Adrenal gland (tissue), 5 donors: ENCODE data around the gene MARCKS.

Experiments
- POLR2A ChIP-seq, 2 donors: fragments of 450-650 bp; IDR thresholded peaks; one replicate each; pipeline ENCODE4 v1.6.1; 2017; ENCODE audit warnings: antibody characterized with exemption in 2 of 2, mild to moderate bottlenecking in 2 of 2, moderate library complexity in 1 of 2
- TF ChIP-seq, protein P1 (sequence below), 6 experiments: fragments of 450-650 bp in 4 of 6; fragments of 200-600 bp in 2 of 6; sonication (generic) in 1 of 6; IDR thresholded peaks; 1 replicate in 5 of 6; 2 replicates in 1 of 6; pipeline versions ENCODE4 v1.5.1 to v1.8.0; 2016 to 2021; ENCODE audit warnings: antibody characterized with exemption in 6 of 6, mild to moderate bottlenecking in 2 of 6, moderate library complexity in 1 of 6
- donor health status: DM: no; HTN: no; CAD: no.

DNA sequence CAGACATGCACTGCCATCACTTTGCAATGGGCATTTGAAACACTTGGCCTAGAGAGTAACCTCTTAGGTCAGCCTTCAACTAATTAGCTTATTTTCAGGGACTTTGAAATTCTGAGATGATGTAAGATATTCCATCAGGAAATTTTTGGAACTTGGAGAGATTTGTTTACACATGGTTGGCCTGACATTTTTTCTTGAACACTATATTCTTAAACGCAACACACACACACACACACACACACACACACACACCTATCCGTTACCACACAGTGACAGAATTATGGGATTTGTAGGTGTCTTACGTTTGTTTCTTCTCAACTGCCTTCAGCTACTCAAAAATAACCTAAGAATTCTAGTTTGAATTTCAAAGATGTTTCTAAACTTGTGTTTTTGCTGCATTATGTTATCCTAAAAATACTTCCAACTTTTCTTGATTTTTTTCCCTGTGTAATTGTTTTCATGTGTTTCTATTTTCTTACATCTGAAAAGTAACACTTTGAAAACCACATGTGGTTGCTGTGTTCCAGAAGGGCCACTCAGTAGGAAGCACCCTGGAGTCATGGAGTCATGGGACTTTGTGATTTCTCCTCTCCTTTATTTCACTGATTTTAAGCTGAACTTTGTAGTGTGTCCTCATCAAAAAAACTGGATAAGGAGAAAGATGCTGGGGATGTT is 31.9 kb downstream of the MARCKS start:
- TF ChIP-seq, protein P1, sequence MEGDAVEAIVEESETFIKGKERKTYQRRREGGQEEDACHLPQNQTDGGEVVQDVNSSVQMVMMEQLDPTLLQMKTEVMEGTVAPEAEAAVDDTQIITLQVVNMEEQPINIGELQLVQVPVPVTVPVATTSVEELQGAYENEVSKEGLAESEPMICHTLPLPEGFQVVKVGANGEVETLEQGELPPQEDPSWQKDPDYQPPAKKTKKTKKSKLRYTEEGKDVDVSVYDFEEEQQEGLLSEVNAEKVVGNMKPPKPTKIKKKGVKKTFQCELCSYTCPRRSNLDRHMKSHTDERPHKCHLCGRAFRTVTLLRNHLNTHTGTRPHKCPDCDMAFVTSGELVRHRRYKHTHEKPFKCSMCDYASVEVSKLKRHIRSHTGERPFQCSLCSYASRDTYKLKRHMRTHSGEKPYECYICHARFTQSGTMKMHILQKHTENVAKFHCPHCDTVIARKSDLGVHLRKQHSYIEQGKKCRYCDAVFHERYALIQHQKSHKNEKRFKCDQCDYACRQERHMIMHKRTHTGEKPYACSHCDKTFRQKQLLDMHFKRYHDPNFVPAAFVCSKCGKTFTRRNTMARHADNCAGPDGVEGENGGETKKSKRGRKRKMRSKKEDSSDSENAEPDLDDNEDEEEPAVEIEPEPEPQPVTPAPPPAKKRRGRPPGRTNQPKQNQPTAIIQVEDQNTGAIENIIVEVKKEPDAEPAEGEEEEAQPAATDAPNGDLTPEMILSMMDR (IDR thresholded peaks at IDR 0.05), result no peak
- TF ChIP-seq POLR2A (IDR thresholded peaks at IDR 0.05), result no peak
